NCI-H1694 (cell line): ENCODE data around the gene RBM6.
"Not testable (repeated sequence)": the region's sequence is repeated elsewhere in the genome, so short reads cannot be mapped to it uniquely, and the experiment has no call there.

Experiments used
- DNase-seq: peaks from one replicate; lab custom pipeline; 2025; lab: John Stamatoyannopoulos, UW

RBM6 gene

GRCh38 chr3:49917806-49918590, 22.0 kb upstream of the RBM6 start:
- not testable (repeated sequence) for DNase-seq

- no peak for DNase-seq
Measured at GRCh38 chr3:49924683-49925082, 15.3 kb upstream of the RBM6 start.

GRCh38 chr3:49925485-49925884, 14.5 kb upstream of the RBM6 start:
- no peak for DNase-seq

GRCh38 chr3:49926117-49926728, 13.7 kb upstream of the RBM6 start:
- no peak for DNase-seq

GRCh38 chr3:49927798-49928197, 12.2 kb upstream of the RBM6 start:
- DNase-seq = no peak

GRCh38 chr3:49928481-49929017, 11.4 kb upstream of the RBM6 start:
- no peak for DNase-seq

- no peak for DNase-seq
Measured at GRCh38 chr3:49929291-49930167, 10.4 kb upstream of the RBM6 start, which contains the start of gene MON1A. Gene MON1A (minus strand): TSS chr3:49929811. CDS start chr3:49913346, 16,465 bp downstream.

GRCh38 chr3:49930168-49930690, 9.7 kb upstream of the RBM6 start:
- DNase-seq = no peak

GRCh38 chr3:49930922-49931321, 9.0 kb upstream of the RBM6 start:
- DNase-seq = no peak

- not testable (repeated sequence) for DNase-seq
Measured at GRCh38 chr3:49932281-49932680, 7.7 kb upstream of the RBM6 start.

- no peak for DNase-seq
Measured at GRCh38 chr3:49937090-49937489, 2.9 kb upstream of the RBM6 start.

- DNase-seq = no peak
Measured at GRCh38 chr3:49940667-49941249, 808 bp downstream of the RBM6 start.

- no peak for DNase-seq
Measured at GRCh38 chr3:49942651-49943050, 2.7 kb downstream of the RBM6 start.

GRCh38 chr3:49952924-49953323, 13.0 kb downstream of the RBM6 start:
- DNase-seq = no peak

GRCh38 chr3:49955636-49956035, 15.7 kb downstream of the RBM6 start:
- DNase-seq = no peak

GRCh38 chr3:49966233-49966942, 26.4 kb downstream of the RBM6 start:
- no peak for DNase-seq

- DNase-seq = no peak
Measured at GRCh38 chr3:49967291-49967690, 27.3 kb downstream of the RBM6 start.

- DNase-seq = no peak
Measured at GRCh38 chr3:49968346-49968745, 28.4 kb downstream of the RBM6 start.

- DNase-seq = no peak
Measured at GRCh38 chr3:49972656-49973055, 32.7 kb downstream of the RBM6 start.

GRCh38 chr3:49976942-49977341, 37.0 kb downstream of the RBM6 start:
- DNase-seq = no peak

- no peak for DNase-seq
Measured at GRCh38 chr3:49984394-49984793, 44.4 kb downstream of the RBM6 start.
